PC-3 (cell line): ENCODE data around the gene STAT3.

Experiments
- EZH2 ChIP-seq: fragments of 300-600 bp; sonication (generic); IDR thresholded peaks from one replicate; pipeline ENCODE4 v1.6.1; 2017; ENCODE audit warnings: antibody characterized with exemption, mild to moderate bottlenecking, low read length; ENCODE audit not compliant: unreplicated experiment
- EZH2phosphoT487 ChIP-seq: fragments of 300-600 bp; sonication (generic); IDR thresholded peaks from 2 replicates; pipeline ENCODE4 v1.6.1; 2018; ENCODE audit warnings: mild to moderate bottlenecking, antibody characterized with exemption, low read length, borderline replicate concordance
- TF ChIP-seq, protein P1 (sequence below): fragments of 300-600 bp; sonication (generic); conservative IDR thresholded peaks from 2 replicates; pipeline ENCODE4 v1.5.1; 2017; ENCODE audit warnings: antibody characterized with exemption, low read depth, mild to moderate bottlenecking, low read length

DNA sequence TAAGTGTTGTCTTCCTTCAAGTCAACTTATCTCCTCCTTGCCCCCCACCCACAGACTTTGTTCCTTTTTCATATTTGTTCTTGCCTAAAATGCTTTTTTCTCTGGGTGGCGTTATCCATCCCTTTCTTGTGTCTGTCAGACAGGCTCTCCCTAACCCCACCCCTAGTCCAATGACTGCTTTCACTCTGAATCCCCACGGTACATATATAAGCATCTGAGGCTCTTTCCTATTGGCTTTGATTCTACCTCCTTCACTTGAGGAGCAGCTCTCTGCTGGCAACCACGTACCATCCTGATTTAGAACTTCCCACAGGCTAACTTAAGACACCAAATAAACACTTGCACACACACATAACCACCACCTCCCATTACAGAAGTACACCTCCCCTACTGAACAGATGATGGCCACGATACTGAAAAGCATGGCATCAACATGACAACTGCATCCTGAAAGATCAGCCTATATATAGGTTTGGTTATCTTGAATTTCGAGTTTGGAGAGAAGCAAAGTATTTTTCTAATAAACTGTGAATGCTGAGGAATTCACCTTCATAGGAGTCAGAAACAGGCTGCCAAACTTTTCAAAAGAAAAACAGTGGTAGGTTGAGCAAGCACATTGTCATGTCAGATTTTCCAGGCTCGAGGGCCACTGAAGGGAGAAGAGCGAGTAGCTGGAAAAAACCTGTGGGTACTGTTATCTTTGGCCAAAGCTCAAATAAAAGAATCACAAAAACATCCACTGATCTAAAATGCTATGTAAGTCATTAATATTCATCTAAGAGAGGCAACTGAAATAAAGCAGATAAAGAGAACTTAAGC is 24.3 kb downstream of the STAT3 start:
- TF ChIP-seq, protein P1, sequence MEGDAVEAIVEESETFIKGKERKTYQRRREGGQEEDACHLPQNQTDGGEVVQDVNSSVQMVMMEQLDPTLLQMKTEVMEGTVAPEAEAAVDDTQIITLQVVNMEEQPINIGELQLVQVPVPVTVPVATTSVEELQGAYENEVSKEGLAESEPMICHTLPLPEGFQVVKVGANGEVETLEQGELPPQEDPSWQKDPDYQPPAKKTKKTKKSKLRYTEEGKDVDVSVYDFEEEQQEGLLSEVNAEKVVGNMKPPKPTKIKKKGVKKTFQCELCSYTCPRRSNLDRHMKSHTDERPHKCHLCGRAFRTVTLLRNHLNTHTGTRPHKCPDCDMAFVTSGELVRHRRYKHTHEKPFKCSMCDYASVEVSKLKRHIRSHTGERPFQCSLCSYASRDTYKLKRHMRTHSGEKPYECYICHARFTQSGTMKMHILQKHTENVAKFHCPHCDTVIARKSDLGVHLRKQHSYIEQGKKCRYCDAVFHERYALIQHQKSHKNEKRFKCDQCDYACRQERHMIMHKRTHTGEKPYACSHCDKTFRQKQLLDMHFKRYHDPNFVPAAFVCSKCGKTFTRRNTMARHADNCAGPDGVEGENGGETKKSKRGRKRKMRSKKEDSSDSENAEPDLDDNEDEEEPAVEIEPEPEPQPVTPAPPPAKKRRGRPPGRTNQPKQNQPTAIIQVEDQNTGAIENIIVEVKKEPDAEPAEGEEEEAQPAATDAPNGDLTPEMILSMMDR = no peak
- TF ChIP-seq EZH2 = no peak
- no peak for TF ChIP-seq EZH2phosphoT487
